Mesenchymal stem cell (in vitro differentiated cells and primary cell): ENCODE results near the gene MRPL18.
A peak's percentile ranks its signal among the peaks of the same experiment; 100 is the strongest.
"Not testable (repeated sequence)": the region's sequence is repeated elsewhere in the genome, so short reads cannot be mapped to it uniquely, and the experiment has no call there.

ENCODE experiments used
- DNase-seq: peaks from one replicate; pipeline ENCODE4 v3.0.0-alpha.2; 2013
- H2AFZ ChIP-seq: one replicate; pipeline ENCODE4 v1.6.1; 2013; ENCODE audit warnings: low read depth, mild to moderate bottlenecking, control low read depth, inconsistent platforms, low read length, moderate library complexity
- H2AK5ac ChIP-seq: 2 replicates; pipeline ENCODE4 v1.6.1; 2013; ENCODE audit warnings: low read length, moderate library complexity, mild to moderate bottlenecking, inconsistent platforms; ENCODE audit not compliant: severe bottlenecking
- H2BK120ac ChIP-seq: one replicate; pipeline ENCODE4 v1.6.1; 2013; ENCODE audit warnings: low read depth, mild to moderate bottlenecking, inconsistent platforms, low read length, moderate library complexity
- H2BK12ac ChIP-seq, 2 experiments: one replicate each; pipeline ENCODE4 v1.6.1; 2013; ENCODE audit warnings: inconsistent platforms in 2 of 2, low read length in 2 of 2, mild to moderate bottlenecking in 2 of 2, moderate library complexity in 2 of 2, control low read depth in 1 of 2
- H2BK15ac ChIP-seq: one replicate; pipeline ENCODE4 v1.6.1; 2013; ENCODE audit warnings: mild to moderate bottlenecking, low read depth, inconsistent platforms; ENCODE audit not compliant: poor library complexity, severe bottlenecking
- H2BK5ac ChIP-seq: 2 replicates; pipeline ENCODE4 v1.6.1; 2013; ENCODE audit warnings: low read depth, mild to moderate bottlenecking, low read length, control low read depth, inconsistent platforms; ENCODE audit not compliant: poor library complexity, severe bottlenecking
- H3K14ac ChIP-seq, 2 experiments: one replicate each; pipeline ENCODE4 v1.6.1; 2013; ENCODE audit warnings: inconsistent platforms in 2 of 2, low read length in 2 of 2, control low read depth in 1 of 2, mild to moderate bottlenecking in 1 of 2, moderate library complexity in 1 of 2
- H3K18ac ChIP-seq, 2 experiments: one replicate each; pipeline ENCODE4 v1.6.1; 2013; ENCODE audit warnings: inconsistent platforms in 2 of 2, low read length in 2 of 2, control low read depth in 1 of 2, low read depth in 1 of 2, mild to moderate bottlenecking in 1 of 2
- H3K23ac ChIP-seq, 2 experiments: one replicate each; pipeline ENCODE4 v1.6.1; 2013; ENCODE audit warnings: inconsistent platforms in 2 of 2, low read length in 2 of 2, mild to moderate bottlenecking in 2 of 2, moderate library complexity in 2 of 2, control low read depth in 1 of 2
- H3K27ac ChIP-seq: 2 replicates; pipeline ENCODE4 v1.5.1; 2013; ENCODE audit warnings: mild to moderate bottlenecking, moderate library complexity, low read length, control low read depth, inconsistent platforms; ENCODE audit not compliant: poor library complexity, severe bottlenecking
- H3K27me3 ChIP-seq, 2 experiments: 2 replicates each; pipeline versions ENCODE4 v1.6.1 to v1.7.0; 2013; ENCODE audit warnings: low read length in 2 of 2, mild to moderate bottlenecking in 2 of 2, moderate library complexity in 2 of 2, control low read depth in 1 of 2, inconsistent platforms in 1 of 2; ENCODE audit not compliant: control insufficient read depth in 1 of 2, insufficient read depth in 1 of 2
- H3K36me3 ChIP-seq, 2 experiments: 2 replicates each; pipeline versions ENCODE4 v1.6.1 to v1.7.0; 2013; ENCODE audit warnings: low read length in 2 of 2, control low read depth in 1 of 2, inconsistent platforms in 1 of 2, low read depth in 1 of 2, mild to moderate bottlenecking in 1 of 2; ENCODE audit not compliant: insufficient read depth in 2 of 2, control insufficient read depth in 1 of 2
- H3K4ac ChIP-seq, 2 experiments: one replicate each; pipeline ENCODE4 v1.6.1; 2013; ENCODE audit warnings: inconsistent platforms in 2 of 2, low read length in 2 of 2, mild to moderate bottlenecking in 2 of 2, moderate library complexity in 2 of 2, control low read depth in 1 of 2, low read depth in 1 of 2
- H3K4me1 ChIP-seq: 2 replicates; pipeline ENCODE4 v1.6.1; 2013; ENCODE audit warnings: low read depth, low read length, control low read depth; ENCODE audit not compliant: control insufficient read depth, insufficient read depth
- H3K4me2 ChIP-seq: 2 replicates; pipeline ENCODE4 v1.6.1; 2013; ENCODE audit warnings: low read length, mild to moderate bottlenecking, inconsistent platforms; ENCODE audit not compliant: poor library complexity, severe bottlenecking
- H3K4me3 ChIP-seq, 2 experiments: 2 replicates each; pipeline versions ENCODE4 v1.5.1 to v1.7.0; 2013; ENCODE audit warnings: low read length in 2 of 2, mild to moderate bottlenecking in 2 of 2, control low read depth in 1 of 2, low read depth in 1 of 2; ENCODE audit not compliant: insufficient read depth in 1 of 2
- H3K79me1 ChIP-seq: replicated peaks from 2 replicates; pipeline ENCODE4 v1.6.1; 2013; ENCODE audit warnings: mild to moderate bottlenecking, control low read depth, low read length, inconsistent platforms; ENCODE audit not compliant: poor library complexity, severe bottlenecking
- H3K9ac ChIP-seq: 2 replicates; pipeline ENCODE4 v1.7.0; 2013; ENCODE audit warnings: mild to moderate bottlenecking, low read length, moderate library complexity
- H3K9me3 ChIP-seq: 2 replicates; pipeline ENCODE4 v1.7.0; 2013; ENCODE audit warnings: mild to moderate bottlenecking, low read length; ENCODE audit not compliant: control insufficient read depth
- H4K8ac ChIP-seq: one replicate; pipeline ENCODE4 v1.6.1; 2013; ENCODE audit warnings: inconsistent platforms, mild to moderate bottlenecking, low read length, moderate library complexity
- H4K91ac ChIP-seq: one replicate; pipeline ENCODE4 v1.6.1; 2013; ENCODE audit warnings: mild to moderate bottlenecking, low read length, inconsistent platforms
- WGBS: methylation state at CpG from one replicate; pipeline ENCODE4 v1.1.7; 2013; ENCODE audit warnings: mixed read lengths; 5-methylcytosine and 5-hydroxymethylcytosine counted together

Gene MRPL18

DNA sequence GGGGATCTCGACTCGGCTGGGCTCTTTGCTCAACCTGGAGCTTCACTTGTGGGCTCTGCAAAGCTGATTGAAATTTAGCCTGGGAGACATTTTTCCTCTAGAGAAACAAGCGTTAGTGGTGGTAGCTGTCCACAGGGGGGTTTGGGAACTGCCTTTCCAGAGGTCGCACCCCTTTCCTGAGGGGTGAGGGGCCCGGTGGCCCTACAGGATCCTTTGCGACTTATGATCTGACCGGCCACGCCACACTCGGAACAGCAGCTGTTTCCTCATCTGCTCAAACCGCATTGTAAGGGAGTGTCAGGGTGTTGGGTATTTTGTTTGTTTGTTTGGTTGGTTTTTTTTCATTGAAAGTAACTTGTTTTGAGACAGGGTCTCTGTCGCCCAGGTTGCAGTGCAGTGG is 30.9 kb downstream of the MRPL18 start:
- H3K4me1 ChIP-seq, result no peaks in the 10 kb centered on the region
- no peak overlapping the region for H2BK120ac ChIP-seq
- no peak overlapping the region for H2AFZ ChIP-seq
- H4K91ac ChIP-seq, result no peak overlapping the region
- no peak overlapping the region for H3K9ac ChIP-seq
- H4K8ac ChIP-seq, result no peak overlapping the region
- peaks cover 0 to 40% of the 10 kb centered on the region in 2 experiments for H3K27me3 ChIP-seq
- no peak overlapping the region for H3K14ac ChIP-seq
- H3K79me1 ChIP-seq, result no peaks in the 10 kb centered on the region
- H2BK5ac ChIP-seq, result no peak overlapping the region
- no peaks in the 10 kb centered on the region for H3K9me3 ChIP-seq
- H3K36me3 ChIP-seq, result peaks cover 0 to 4% of the 10 kb centered on the region in 2 experiments
- whole genome bisulfite sequencing, result 92% methylated on average over 10 of the region's 11 CpGs
- H3K23ac ChIP-seq, result no peak overlapping the region
- no peak overlapping the region for H2BK15ac ChIP-seq
- H3K4ac ChIP-seq, result no peak overlapping the region
- H3K4me3 ChIP-seq, result no peak overlapping the region
- H3K18ac ChIP-seq, result no peak overlapping the region
- no peak overlapping the region for H3K27ac ChIP-seq
- H3K4me2 ChIP-seq, result no peak overlapping the region
- H2AK5ac ChIP-seq, result no peak overlapping the region
- no peak overlapping the region for H2BK12ac ChIP-seq
- DNase-seq, result no peak

DNA sequence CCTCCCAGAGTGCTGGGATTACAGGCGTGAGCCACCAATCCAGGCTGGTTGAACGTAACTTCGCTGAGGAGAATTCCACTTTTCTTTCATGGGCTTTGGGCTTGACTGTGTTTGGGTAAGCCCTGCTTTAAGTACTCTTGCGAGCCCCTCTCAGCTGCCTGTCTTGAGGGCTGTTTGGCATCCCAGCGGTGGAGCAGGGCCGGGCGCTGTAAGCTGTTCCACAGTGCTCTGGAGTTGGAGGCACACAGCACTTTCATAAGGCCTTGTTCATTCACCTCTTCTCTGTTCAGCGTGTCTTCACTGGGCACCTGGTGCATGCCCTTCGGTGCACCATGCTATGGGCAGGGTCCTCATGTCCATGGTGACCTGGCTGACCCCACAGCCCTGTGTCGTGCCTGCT is 31.5 kb downstream of the MRPL18 start:
- Histone ChIP-seq H3K36me3 (peaks cover 0 to 4% of the 10 kb centered on the region in 2 experiments), H3K18ac (no peak overlapping the region), H2AK5ac (no peak overlapping the region), H3K4me1 (no peaks in the 10 kb centered on the region), H3K27ac (no peak overlapping the region), H4K91ac (no peak overlapping the region), H2BK15ac (no peak overlapping the region), H3K79me1 (no peaks in the 10 kb centered on the region), H2AFZ (no peak overlapping the region), H2BK5ac (no peak overlapping the region), H3K4me2 (no peak overlapping the region), H3K4me3 (peak overlapping the region in 1 of 2 experiments; percentile 2), H2BK120ac (no peak overlapping the region), H4K8ac (no peak overlapping the region), H3K14ac (no peak overlapping the region), H3K4ac (no peak overlapping the region), H3K27me3 (peaks cover 0 to 40% of the 10 kb centered on the region in 2 experiments), H3K23ac (no peak overlapping the region), H3K9ac (no peak overlapping the region), H2BK12ac (no peak overlapping the region), H3K9me3 (no peaks in the 10 kb centered on the region)
- DNase-seq, result no peak
- WGBS, result 88% methylated on average over 10 of the region's 10 CpGs

DNA sequence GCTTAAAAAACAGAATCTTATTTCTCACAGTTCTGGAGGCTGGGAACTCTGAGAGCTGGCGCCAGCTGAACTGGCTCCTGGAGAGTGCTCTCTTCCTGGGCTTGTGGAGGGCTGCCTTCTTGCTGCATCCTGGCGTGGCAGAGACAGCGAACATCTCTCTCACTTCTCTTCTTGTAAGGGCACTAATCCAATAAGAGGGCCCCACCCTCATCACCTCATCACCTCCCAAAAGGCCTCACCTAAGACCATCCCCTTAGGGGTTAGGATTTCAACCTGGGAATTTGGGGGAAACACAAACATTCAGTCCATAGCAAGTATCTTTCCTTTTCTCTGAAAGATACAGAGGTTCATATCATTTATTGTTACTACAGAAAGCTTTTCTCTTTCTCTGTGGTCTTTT is 33.7 kb downstream of the MRPL18 start:
- no peak overlapping the region for H2BK5ac ChIP-seq
- no peak overlapping the region for H3K4me3 ChIP-seq
- peaks cover 0 to 23% of the 10 kb centered on the region in 2 experiments for H3K27me3 ChIP-seq
- no peaks in the 10 kb centered on the region for H3K4me1 ChIP-seq
- WGBS, result 94% methylated on average over 2 of the region's 3 CpGs
- no peak overlapping the region for H3K4ac ChIP-seq
- no peaks in the 10 kb centered on the region for H3K79me1 ChIP-seq
- H2AFZ ChIP-seq, result no peak overlapping the region
- no peak overlapping the region for H3K14ac ChIP-seq
- H2AK5ac ChIP-seq, result no peak overlapping the region
- H3K27ac ChIP-seq, result no peak overlapping the region
- no peaks in the 10 kb centered on the region for H3K9me3 ChIP-seq
- peaks cover 0 to 4% of the 10 kb centered on the region in 2 experiments for H3K36me3 ChIP-seq
- no peak overlapping the region for H3K9ac ChIP-seq
- no peak overlapping the region for H4K91ac ChIP-seq
- H4K8ac ChIP-seq, result no peak overlapping the region
- no peak for DNase-seq
- no peak overlapping the region for H2BK15ac ChIP-seq
- H2BK12ac ChIP-seq, result no peak overlapping the region
- H3K18ac ChIP-seq, result no peak overlapping the region
- no peak overlapping the region for H3K23ac ChIP-seq
- H2BK120ac ChIP-seq, result no peak overlapping the region
- H3K4me2 ChIP-seq, result no peak overlapping the region

DNA sequence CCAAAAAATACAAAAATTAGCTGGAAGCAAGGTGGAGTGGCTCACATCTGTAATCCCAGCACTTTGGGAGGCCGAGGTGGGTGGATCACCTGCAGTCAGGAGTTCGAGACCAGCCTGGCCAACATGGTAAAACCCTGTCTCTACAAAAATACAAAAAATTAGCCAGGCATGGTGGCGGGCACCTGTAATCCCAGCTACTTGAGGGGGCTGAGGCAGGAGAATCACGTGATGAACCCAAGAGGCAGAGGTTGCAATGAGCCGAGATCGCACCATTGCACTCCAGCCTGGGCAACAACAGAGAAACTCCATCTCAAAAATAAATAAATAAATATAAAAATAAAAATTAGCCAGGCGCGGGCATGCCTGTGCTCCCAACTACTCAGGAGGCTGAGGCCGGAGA is 34.4 kb downstream of the MRPL18 start:
- H3K79me1 ChIP-seq, H3K9me3 ChIP-seq, H4K91ac ChIP-seq, H2BK15ac ChIP-seq, H3K27ac ChIP-seq, H3K36me3 ChIP-seq, H3K4me2 ChIP-seq, H2BK5ac ChIP-seq, H3K4ac ChIP-seq, H3K23ac ChIP-seq, H4K8ac ChIP-seq, H2BK120ac ChIP-seq, H3K4me3 ChIP-seq, H2AFZ ChIP-seq, H3K4me1 ChIP-seq, H2BK12ac ChIP-seq, DNase-seq, H3K9ac ChIP-seq, H3K14ac ChIP-seq, H2AK5ac ChIP-seq, H3K18ac ChIP-seq: not testable (repeated sequence)
- H3K27me3 ChIP-seq, result peaks cover 0 to 16% of the 10 kb centered on the region in 2 experiments
- 91% methylated on average over 5 of the region's 9 CpGs for WGBS
